ENCODE measurements around the gene BRD1. TPM values are rescaled to one million over a fixed set of nuclear protein-coding genes. Genes with fewer than 3 reads are reported as not detected.

Gene BRD1
- total RNA-seq, 1 experiment from 2014 or later, result 19.1 TPM

DNA sequence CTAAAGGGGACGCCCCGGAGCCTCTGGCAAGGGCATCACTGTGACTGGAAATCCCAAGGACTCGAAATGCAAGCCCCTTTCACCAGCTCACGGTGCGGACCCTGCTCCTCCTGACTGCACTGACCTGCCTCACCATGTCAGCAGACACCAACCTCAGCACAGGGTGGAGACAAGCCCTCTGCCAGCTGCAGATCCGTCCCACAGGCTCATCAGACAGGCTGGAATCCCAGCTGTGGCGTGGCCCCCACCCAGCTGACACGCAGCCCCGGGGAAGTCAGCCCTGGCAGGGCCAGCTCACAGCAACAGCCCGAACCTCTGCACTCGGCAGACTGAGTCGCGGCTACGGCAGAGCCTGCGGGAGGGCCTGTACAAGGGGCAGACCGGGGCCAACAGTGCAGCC lies 36.8 kb downstream of the BRD1 start:
- Histone ChIP-seq H4K20me1 (ENCODE audit: low read length) (0 out of 2 replicates have a peak, but pooled peaks cover 3% of the 10 kb centered on the region), H3K36me3 (ENCODE audit: low read depth, low read length) (peaks cover 19% of the 10 kb centered on the region; the same call in 1 of the 2 replicates), H3F3A (ENCODE audit: low read length, unreplicated experiment) (no peaks in the 10 kb centered on the region), H3K9me2 (replicated peaks; ENCODE audit: low read length) (no peaks in the 10 kb centered on the region), H3K9ac (ENCODE audit: low read length) (no peak overlapping the region), H3K27ac (ENCODE audit: low read length) (no peak overlapping the region), H3K4me1 (ENCODE audit: insufficient read depth, low read length) (no peaks in the 10 kb centered on the region), H3K27me3 (ENCODE audit: low read length) (no peaks in the 10 kb centered on the region), H3K9me3 (ENCODE audit: low read length) (no peaks in the 10 kb centered on the region), H3K4me2 (ENCODE audit: low read length) (no peak overlapping the region), H2AFZ (ENCODE audit: low read length) (no peak overlapping the region), H3K79me2 (ENCODE audit: low read length) (peaks cover 27% of the 10 kb centered on the region), H3K4me3 (ENCODE audit: low read length) (no peak overlapping the region)
- ATAC-seq (no peak), DNase-seq (no peak)
- ChIA-PET POLR2A (ENCODE audit: unreplicated experiment) (no interaction called here), CTCF (no interaction called here)
- TF ChIP-seq EZH2 (IDR thresholded peaks at IDR 0.05; ENCODE audit: low read length, unreplicated experiment) (no peak), EZH2phosphoT487 (IDR thresholded peaks at IDR 0.05; ENCODE audit: borderline replicate concordance, low read length) (no peak)
- TF ChIP-seq, protein P1, sequence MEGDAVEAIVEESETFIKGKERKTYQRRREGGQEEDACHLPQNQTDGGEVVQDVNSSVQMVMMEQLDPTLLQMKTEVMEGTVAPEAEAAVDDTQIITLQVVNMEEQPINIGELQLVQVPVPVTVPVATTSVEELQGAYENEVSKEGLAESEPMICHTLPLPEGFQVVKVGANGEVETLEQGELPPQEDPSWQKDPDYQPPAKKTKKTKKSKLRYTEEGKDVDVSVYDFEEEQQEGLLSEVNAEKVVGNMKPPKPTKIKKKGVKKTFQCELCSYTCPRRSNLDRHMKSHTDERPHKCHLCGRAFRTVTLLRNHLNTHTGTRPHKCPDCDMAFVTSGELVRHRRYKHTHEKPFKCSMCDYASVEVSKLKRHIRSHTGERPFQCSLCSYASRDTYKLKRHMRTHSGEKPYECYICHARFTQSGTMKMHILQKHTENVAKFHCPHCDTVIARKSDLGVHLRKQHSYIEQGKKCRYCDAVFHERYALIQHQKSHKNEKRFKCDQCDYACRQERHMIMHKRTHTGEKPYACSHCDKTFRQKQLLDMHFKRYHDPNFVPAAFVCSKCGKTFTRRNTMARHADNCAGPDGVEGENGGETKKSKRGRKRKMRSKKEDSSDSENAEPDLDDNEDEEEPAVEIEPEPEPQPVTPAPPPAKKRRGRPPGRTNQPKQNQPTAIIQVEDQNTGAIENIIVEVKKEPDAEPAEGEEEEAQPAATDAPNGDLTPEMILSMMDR (conservative IDR thresholded peaks at IDR 0.05; ENCODE audit: low read depth, low read length), result no peak
- BruUV-seq (replicated peaks), result no TSS peak
- intact Hi-C loops (cut with micrococcal nuclease), result no loop called here

DNA sequence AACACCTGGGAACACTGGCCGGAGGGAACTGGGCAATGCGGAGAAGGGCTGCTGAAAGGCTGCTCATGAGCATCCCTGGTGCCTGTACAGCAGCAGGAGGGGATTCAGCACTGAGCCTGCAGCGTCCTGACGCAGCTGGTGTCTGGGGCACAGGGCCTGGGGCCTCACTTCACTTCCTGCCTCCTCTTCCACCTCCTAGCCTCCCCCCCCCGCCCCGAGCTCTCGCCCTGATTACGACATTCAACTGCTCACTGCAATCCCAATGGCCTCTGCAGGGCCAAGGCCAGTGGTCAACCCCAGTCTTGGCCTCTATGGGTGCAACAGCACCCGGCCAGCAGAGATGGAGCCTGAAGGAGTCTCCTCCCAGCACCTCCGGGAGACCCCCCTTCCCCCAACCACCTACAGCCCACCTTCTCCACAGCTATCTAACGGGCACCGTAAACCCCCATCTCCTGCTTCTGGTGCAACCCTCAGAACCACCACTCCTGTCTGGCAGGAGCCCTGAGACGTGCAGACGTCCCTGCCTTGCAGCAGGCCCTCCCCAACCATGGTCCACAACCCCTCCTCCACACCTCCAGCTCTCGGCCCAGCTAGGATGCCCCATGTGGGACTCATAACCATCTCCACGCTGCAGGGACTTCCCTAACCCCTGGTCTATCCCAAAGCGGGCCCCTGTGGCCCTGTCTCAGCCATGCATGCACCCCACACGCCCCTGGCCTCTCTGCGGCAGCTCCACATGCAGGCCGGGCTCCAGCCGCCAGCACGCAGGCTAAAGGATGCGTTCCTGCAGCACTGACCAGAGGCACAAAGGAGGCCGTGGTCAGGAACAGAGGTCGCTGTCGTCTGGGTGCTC lies 38.2 kb downstream of the BRD1 start:
- ChIA-PET CTCF (no interaction called here), POLR2A (ENCODE audit: unreplicated experiment) (no interaction called here)
- Histone ChIP-seq H3K27ac (ENCODE audit: low read length) (no peak overlapping the region), H3K9me2 (replicated peaks; ENCODE audit: low read length) (no peaks in the 10 kb centered on the region), H3K4me1 (ENCODE audit: insufficient read depth, low read length) (no peaks in the 10 kb centered on the region), H4K20me1 (ENCODE audit: low read length) (0 out of 2 replicates have a peak, but pooled peaks cover 3% of the 10 kb centered on the region), H2AFZ (ENCODE audit: low read length) (no peak overlapping the region), H3K27me3 (ENCODE audit: low read length) (no peaks in the 10 kb centered on the region), H3K36me3 (ENCODE audit: low read depth, low read length) (peaks cover 17% of the 10 kb centered on the region; the same call in 1 of the 2 replicates), H3F3A (ENCODE audit: low read length, unreplicated experiment) (no peaks in the 10 kb centered on the region), H3K79me2 (ENCODE audit: low read length) (peaks cover 39% of the 10 kb centered on the region), H3K4me3 (ENCODE audit: low read length) (no peak overlapping the region), H3K9me3 (ENCODE audit: low read length) (no peaks in the 10 kb centered on the region), H3K9ac (ENCODE audit: low read length) (no peak overlapping the region), H3K4me2 (ENCODE audit: low read length) (no peak overlapping the region)
- no TSS peak for BruUV-seq (replicated peaks)
- intact Hi-C loops (cut with micrococcal nuclease), result no loop called here
- DNase-seq (no peak), ATAC-seq (no peak)
- TF ChIP-seq, protein P1 (conservative IDR thresholded peaks at IDR 0.05; ENCODE audit: low read depth, low read length), result no peak
- TF ChIP-seq EZH2phosphoT487 (IDR thresholded peaks at IDR 0.05; ENCODE audit: borderline replicate concordance, low read length) (no peak), EZH2 (IDR thresholded peaks at IDR 0.05; ENCODE audit: low read length, unreplicated experiment) (no peak)

DNA sequence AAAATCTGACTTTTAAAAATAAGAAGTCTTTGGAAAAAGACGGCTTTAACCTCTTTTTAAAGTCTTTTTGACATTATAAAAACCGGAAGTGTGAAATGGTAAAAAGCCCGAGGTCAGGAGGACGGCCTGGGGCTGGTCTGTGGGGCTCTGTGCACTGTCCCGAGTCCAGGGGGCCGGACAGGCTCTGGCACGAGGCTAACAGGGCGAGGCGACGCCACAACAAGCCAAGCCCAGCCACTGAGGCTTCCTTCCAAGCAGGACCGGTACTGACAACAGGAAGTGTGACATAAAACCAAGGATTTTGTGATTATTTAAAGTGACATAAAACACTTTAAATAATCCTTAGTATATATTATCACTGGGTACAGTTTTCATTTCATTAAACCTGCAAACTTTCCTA lies 39.2 kb downstream of the BRD1 start:
- BruUV-seq (replicated peaks), result no TSS peak
- H3K4me1 ChIP-seq (ENCODE audit: insufficient read depth, low read length), result no peaks in the 10 kb centered on the region
- ChIA-PET POLR2A (ENCODE audit: unreplicated experiment) (no interaction called here), CTCF (no interaction called here)
- ATAC-seq, result no peak
- no peak overlapping the region for H3K27ac ChIP-seq (ENCODE audit: low read length)
- no peak for TF ChIP-seq EZH2phosphoT487 (IDR thresholded peaks at IDR 0.05; ENCODE audit: borderline replicate concordance, low read length)
- TF ChIP-seq, protein P1 (conservative IDR thresholded peaks at IDR 0.05; ENCODE audit: low read depth, low read length), result no peak
- TF ChIP-seq EZH2 (IDR thresholded peaks at IDR 0.05; ENCODE audit: low read length, unreplicated experiment), result no peak
- H3F3A ChIP-seq (ENCODE audit: low read length, unreplicated experiment), result no peaks in the 10 kb centered on the region
- intact Hi-C loops (cut with micrococcal nuclease), result no loop called here
- H3K36me3 ChIP-seq (ENCODE audit: low read depth, low read length), result peaks cover 13% of the 10 kb centered on the region; the same call in 1 of the 2 replicates
- DNase-seq, result no peak
- H2AFZ ChIP-seq (ENCODE audit: low read length), result no peak overlapping the region
- H3K9me2 ChIP-seq (replicated peaks; ENCODE audit: low read length), result no peaks in the 10 kb centered on the region
- no peaks in the 10 kb centered on the region for H3K9me3 ChIP-seq (ENCODE audit: low read length)
- no peak overlapping the region for H3K4me2 ChIP-seq (ENCODE audit: low read length)
- no peaks in the 10 kb centered on the region for H3K27me3 ChIP-seq (ENCODE audit: low read length)
- H3K9ac ChIP-seq (ENCODE audit: low read length), result no peak overlapping the region
- 0 out of 2 replicates have a peak, but pooled peaks cover 3% of the 10 kb centered on the region for H4K20me1 ChIP-seq (ENCODE audit: low read length)
- H3K4me3 ChIP-seq (ENCODE audit: low read length), result no peak overlapping the region
- peaks cover 47% of the 10 kb centered on the region for H3K79me2 ChIP-seq (ENCODE audit: low read length)
